ENCODE results near the gene SLC27A3.

- TF ChIP-seq POLR2A (IDR thresholded peaks at IDR 0.05; ENCODE audit: extremely low read depth, insufficient read length) (no peak), CTCF (IDR thresholded peaks at IDR 0.05; ENCODE audit: low read depth, low read length) (peak; percentile 96), MYC (IDR thresholded peaks at IDR 0.05; ENCODE audit: low read depth, low read length) (peak; percentile 72), MAX (IDR thresholded peaks at IDR 0.05; ENCODE audit: low read depth, low read length) (peak; percentile 88)
Measured at GRCh38 chr1:153749408-153750005, 25.7 kb upstream of the SLC27A3 start.
